ENCODE measurements around the gene NTN5. TPM values are rescaled to one million over a fixed set of nuclear protein-coding genes. Genes with fewer than 3 reads are reported as not detected.

Gene NTN5
- total and polyA plus RNA-seq, 9 of the 15 experiments (the other 6 are each of a cell fraction or from before 2014, with no cell fraction given): not detected

DNA sequence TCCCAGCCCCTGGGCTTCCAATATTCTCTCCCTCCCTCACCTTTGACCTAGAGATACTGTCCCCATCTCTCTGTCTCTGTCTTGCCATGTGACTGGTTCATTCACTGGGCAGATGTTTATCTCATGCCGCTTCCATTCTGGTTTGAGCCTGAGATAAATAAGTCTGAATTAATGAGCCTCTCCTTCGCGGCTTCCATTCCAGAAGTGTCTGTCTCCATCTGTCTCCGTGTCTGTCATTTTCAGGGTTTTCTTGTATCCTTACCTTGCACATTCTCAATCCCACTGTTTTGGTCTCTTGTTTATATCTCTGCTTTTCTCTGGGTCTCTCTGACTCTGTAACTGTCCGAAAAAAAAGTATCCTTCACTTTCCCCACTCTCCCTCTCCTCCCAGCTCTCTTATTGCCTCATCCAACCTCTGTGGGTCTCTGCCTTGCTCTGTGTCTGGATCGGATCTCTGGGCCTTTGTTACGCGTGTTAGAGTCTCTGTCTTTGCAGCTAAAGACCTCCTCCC, 49.2 kb downstream of the NTN5 start (continued):
- TF ChIP-seq RBM22 (IDR thresholded peaks at IDR 0.05; ENCODE audit: low read depth, low read length, poor library complexity, severe bottlenecking): no peak
- no peak for TF ChIP-seq MCM2 (IDR thresholded peaks at IDR 0.05; ENCODE audit: low read depth)
- TF ChIP-seq HDGF (IDR thresholded peaks at IDR 0.05): peak; percentile 61; the same call in 1 of the 2 replicates
- TF ChIP-seq MEIS2 (IDR thresholded peaks at IDR 0.05; ENCODE audit: partially characterized antibody): peak; percentile 11
- 0 out of 2 replicates have a peak, but pooled peaks have one; percentile 24 for TF ChIP-seq ZNF76 (CRISPR knock-in tag; IDR thresholded peaks at IDR 0.05; ENCODE audit: borderline replicate concordance)
- no peak for TF ChIP-seq SMAD3 (CRISPR knock-in tag; conservative IDR thresholded peaks at IDR 0.05)
- TF ChIP-seq SPI1 (IDR thresholded peaks at IDR 0.05; ENCODE audit: borderline replicate concordance, low read depth, low read length): no peak
- TF ChIP-seq ZNF583 (CRISPR knock-in tag; IDR thresholded peaks at IDR 0.05): no peak; the same call in 1 of the 2 replicates
- TF ChIP-seq, protein P1, sequence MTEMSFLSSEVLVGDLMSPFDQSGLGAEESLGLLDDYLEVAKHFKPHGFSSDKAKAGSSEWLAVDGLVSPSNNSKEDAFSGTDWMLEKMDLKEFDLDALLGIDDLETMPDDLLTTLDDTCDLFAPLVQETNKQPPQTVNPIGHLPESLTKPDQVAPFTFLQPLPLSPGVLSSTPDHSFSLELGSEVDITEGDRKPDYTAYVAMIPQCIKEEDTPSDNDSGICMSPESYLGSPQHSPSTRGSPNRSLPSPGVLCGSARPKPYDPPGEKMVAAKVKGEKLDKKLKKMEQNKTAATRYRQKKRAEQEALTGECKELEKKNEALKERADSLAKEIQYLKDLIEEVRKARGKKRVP (CRISPR knock-in tag; IDR thresholded peaks at IDR 0.05): no peak
- TF ChIP-seq ZNF232 (CRISPR knock-in tag; IDR thresholded peaks at IDR 0.05): 0 out of 2 replicates have a peak, but pooled peaks have one; percentile 25
- no peak for TF ChIP-seq GATAD2B (IDR thresholded peaks at IDR 0.05; ENCODE audit: borderline replicate concordance)
- no peak for TF ChIP-seq DEAF1 (CRISPR knock-in tag; IDR thresholded peaks at IDR 0.05)
- no peak for TF ChIP-seq E2F5 (CRISPR knock-in tag; IDR thresholded peaks at IDR 0.05)
- no peak for TF ChIP-seq BRD4 (IDR thresholded peaks at IDR 0.05)
- TF ChIP-seq MIER1 (IDR thresholded peaks at IDR 0.05; ENCODE audit: low read depth): 0 out of 2 replicates have a peak, but pooled peaks have one; percentile 45
- no peak for TF ChIP-seq ZNF217 (CRISPR knock-in tag; IDR thresholded peaks at IDR 0.05)
- no peak for TF ChIP-seq POU5F1 (IDR thresholded peaks at IDR 0.05; ENCODE audit: borderline replicate concordance, low read depth, low read length, partially characterized antibody)
- TF ChIP-seq CBX1 (IDR thresholded peaks at IDR 0.05; ENCODE audit: low read depth): no peak
- no peak for TF ChIP-seq ZFPM2 (CRISPR knock-in tag; IDR thresholded peaks at IDR 0.05)
